Activated CD4-positive, alpha-beta T cell treated with anti-CD3 and anti-CD28 coated beads, Interleukin-2, amount 10 ng/mL, durations not matched to agents 24 days and 14 days (primary cell): ENCODE measurements around the gene MYOM1. TPM values are rescaled to one million over a fixed set of nuclear protein-coding genes. Genes with fewer than 3 reads are reported as not detected.

ENCODE experiments used
- DNase-seq: peaks from one replicate; pipeline ENCODE4 v3.0.0; 2022
- H3K27ac Mint-ChIP-seq: one replicate; pipeline ENCODE4 v1.8.0; 2022; ENCODE audit warnings: mild to moderate bottlenecking, mixed read lengths
- H3K27me3 Mint-ChIP-seq: one replicate; pipeline ENCODE4 v1.8.0; 2022; ENCODE audit warnings: mixed read lengths
- H3K36me3 Mint-ChIP-seq: one replicate; pipeline ENCODE4 v1.8.0; 2022; ENCODE audit warnings: low read depth, mild to moderate bottlenecking, mixed read lengths
- H3K4me1 Mint-ChIP-seq: one replicate; pipeline ENCODE4 v1.8.0; 2021; ENCODE audit warnings: mixed read lengths
- H3K4me3 Mint-ChIP-seq: one replicate; pipeline ENCODE4 v1.8.0; 2022; ENCODE audit warnings: mild to moderate bottlenecking, moderate library complexity, mixed read lengths
- H3K9me3 Mint-ChIP-seq: one replicate; pipeline ENCODE4 v1.8.0; 2021; ENCODE audit warnings: mixed read lengths
- intact Hi-C: fragments of 100-400 bp; cut with micrococcal nuclease; formaldehyde crosslinking; loops from one replicate; pipeline ENCODE4 v1.15.1; 2023
- total RNA-seq: library from RNA; stranded (reverse); gene quantifications from 2 replicates; pipeline ENCODE4 v1.2.3, GENCODE V29; 2022

MYOM1 gene
- total RNA-seq, 1 donor from 2014 or later = 0.75 TPM

DNA sequence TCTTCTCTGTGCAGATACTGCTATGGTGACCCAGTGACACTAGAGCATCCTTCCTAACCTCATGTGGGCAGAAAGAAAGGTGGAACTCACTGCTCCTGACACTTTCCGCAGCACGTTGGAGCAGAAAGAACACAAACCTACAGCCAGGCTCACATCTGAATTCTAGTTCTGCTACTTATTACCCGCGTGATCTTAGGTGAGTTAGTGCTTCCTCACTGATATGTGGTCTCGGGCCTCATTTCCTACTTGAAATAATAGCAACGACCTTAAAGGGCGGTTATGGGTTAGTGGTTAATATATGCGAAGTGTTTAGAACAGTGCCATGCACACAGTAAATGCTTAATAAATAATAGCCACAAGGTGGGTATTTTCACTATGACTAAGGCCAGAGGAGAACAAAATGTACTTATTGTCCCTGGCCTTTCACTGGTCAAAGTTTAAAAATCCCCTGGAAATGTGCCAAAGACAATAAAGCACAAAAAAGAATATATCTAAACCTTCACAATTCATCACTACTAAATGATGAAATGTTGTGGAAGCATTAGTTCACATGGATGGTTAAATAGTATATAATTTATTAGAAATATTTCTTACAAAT lies 66.6 kb downstream of the MYOM1 start:
- Mint-ChIP-seq H3K4me1 (peaks cover 6% of the 10 kb centered on the region), H3K27ac (no peak overlapping the region), H3K9me3 (no peaks in the 10 kb centered on the region), H3K27me3 (peaks cover 5% of the 10 kb centered on the region), H3K4me3 (no peak overlapping the region), H3K36me3 (no peaks in the 10 kb centered on the region)
- peak; percentile 52 for DNase-seq
- intact Hi-C loops = loop anchor here (10.0 kb wide), 1 partner anchor 338 kb away; no protein-coding TSS in a partner anchor

DNA sequence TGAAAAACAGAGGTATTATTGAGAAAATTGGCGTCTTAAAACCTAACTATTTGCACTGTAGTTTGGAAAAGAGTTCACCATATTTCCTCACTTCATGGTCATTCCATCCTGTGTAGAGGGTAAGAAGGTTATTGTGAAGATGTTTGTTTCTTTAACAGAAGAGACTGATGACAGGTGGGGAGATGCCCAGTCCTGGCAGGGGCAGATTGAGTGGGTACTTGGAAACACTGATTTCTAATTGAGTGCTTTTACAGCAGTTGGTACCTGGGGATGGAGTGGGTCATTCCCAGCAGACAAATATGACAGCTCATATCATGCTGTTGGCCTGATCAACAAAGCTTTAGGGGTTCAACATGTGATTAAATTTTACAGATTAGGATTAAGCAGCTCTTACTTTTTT lies 67.5 kb downstream of the MYOM1 start:
- no peaks in the 10 kb centered on the region for H3K36me3 Mint-ChIP-seq
- no peak overlapping the region for H3K27ac Mint-ChIP-seq
- H3K27me3 Mint-ChIP-seq = peaks cover 6% of the 10 kb centered on the region
- no peaks in the 10 kb centered on the region for H3K9me3 Mint-ChIP-seq
- intact Hi-C loops = loop anchor here (10.0 kb wide), 1 partner anchor 337 kb away; no protein-coding TSS in a partner anchor
- DNase-seq = peak; percentile 41
- peaks cover 6% of the 10 kb centered on the region for H3K4me1 Mint-ChIP-seq
- no peak overlapping the region for H3K4me3 Mint-ChIP-seq

GRCh38 chr18:3151399-3152264 lies 68.1 kb downstream of the MYOM1 start:
- intact Hi-C loops = loop anchor here (1.0 to 10.0 kb wide), 2 partner anchors 95 to 337 kb away; no protein-coding TSS in a partner anchor
- Mint-ChIP-seq H3K36me3 (no peaks in the 10 kb centered on the region), H3K9me3 (no peaks in the 10 kb centered on the region), H3K27me3 (peaks cover 6% of the 10 kb centered on the region), H3K27ac (no peak overlapping the region), H3K4me3 (no peak overlapping the region), H3K4me1 (peaks cover 6% of the 10 kb centered on the region)
- peak; percentile 64 for DNase-seq

DNA sequence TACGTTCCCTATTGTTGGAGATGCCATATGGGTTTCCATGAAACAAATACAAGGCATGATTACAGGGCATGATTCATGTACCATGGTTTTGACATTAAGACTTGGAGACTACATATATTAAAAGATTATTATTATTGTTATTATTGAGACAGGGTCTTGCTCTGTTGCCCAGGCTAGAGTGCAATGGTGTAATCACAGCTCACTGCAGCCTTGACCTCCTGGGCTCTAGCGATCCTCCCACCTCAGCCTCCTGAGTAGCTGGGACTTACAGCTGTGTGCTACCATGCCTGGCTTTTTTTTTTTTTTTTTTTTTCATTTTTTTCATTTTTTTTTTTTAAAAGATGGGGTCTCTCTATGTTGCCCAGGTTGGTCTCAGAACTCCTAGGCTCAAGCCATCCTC lies 69.1 kb downstream of the MYOM1 start:
- peaks cover 6% of the 10 kb centered on the region for H3K27me3 Mint-ChIP-seq
- intact Hi-C loops = loop anchor here (1.0 to 10.0 kb wide), 4 partner anchors 96 to 336 kb away; no protein-coding TSS in a partner anchor
- no peak overlapping the region for H3K4me3 Mint-ChIP-seq
- H3K4me1 Mint-ChIP-seq = peaks cover 6% of the 10 kb centered on the region
- H3K36me3 Mint-ChIP-seq = no peaks in the 10 kb centered on the region
- no peak overlapping the region for H3K27ac Mint-ChIP-seq
- no peak for DNase-seq
- no peaks in the 10 kb centered on the region for H3K9me3 Mint-ChIP-seq

DNA sequence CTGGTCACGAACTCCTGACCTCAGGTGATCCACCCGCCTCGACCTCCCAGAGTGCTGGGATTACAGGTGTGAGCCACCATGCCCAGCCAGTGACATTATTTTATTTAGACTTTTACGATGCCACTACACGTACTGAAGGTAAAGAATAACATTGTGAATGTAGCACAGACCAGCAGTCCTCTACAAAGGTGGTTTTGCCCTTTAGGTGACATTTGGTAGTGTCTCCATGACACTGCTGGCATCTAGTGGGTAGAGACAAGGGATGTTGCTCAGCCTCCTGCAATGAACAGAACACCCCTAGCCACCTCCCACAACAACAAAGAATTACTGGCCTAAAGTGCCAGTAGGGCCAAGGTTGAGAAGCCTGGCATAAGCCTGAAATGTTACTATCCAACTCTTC lies 69.5 kb downstream of the MYOM1 start:
- no peak overlapping the region for H3K4me3 Mint-ChIP-seq
- intact Hi-C loops = loop anchor here (1.0 to 10.0 kb wide), 3 partner anchors 156 to 335 kb away; no protein-coding TSS in a partner anchor

GRCh38 chr18:3148930-3149535 lies 70.7 kb downstream of the MYOM1 start:
- DNase-seq = peak; percentile 51
- intact Hi-C loops = no loop called here
- H3K27me3 Mint-ChIP-seq = peaks cover 9% of the 10 kb centered on the region
- H3K9me3 Mint-ChIP-seq = no peaks in the 10 kb centered on the region
- H3K4me1 Mint-ChIP-seq = peaks cover 6% of the 10 kb centered on the region
- H3K4me3 Mint-ChIP-seq = no peak overlapping the region
- no peak overlapping the region for H3K27ac Mint-ChIP-seq
- H3K36me3 Mint-ChIP-seq = no peaks in the 10 kb centered on the region

More for the DNA sequence above, 69.5 kb downstream of the MYOM1 start:
- H3K9me3 Mint-ChIP-seq = no peaks in the 10 kb centered on the region
- H3K27me3 Mint-ChIP-seq = peaks cover 9% of the 10 kb centered on the region
- no peak overlapping the region for H3K27ac Mint-ChIP-seq
- H3K4me1 Mint-ChIP-seq = peaks cover 6% of the 10 kb centered on the region
- H3K36me3 Mint-ChIP-seq = no peaks in the 10 kb centered on the region
- peak; percentile 56 for DNase-seq

GRCh38 chr18:3147935-3148554 lies 71.7 kb downstream of the MYOM1 start:
- intact Hi-C loops = no loop called here
- Mint-ChIP-seq H3K36me3 (no peaks in the 10 kb centered on the region), H3K9me3 (peaks cover 2% of the 10 kb centered on the region), H3K4me1 (peaks cover 6% of the 10 kb centered on the region), H3K27ac (no peak overlapping the region), H3K27me3 (peaks cover 9% of the 10 kb centered on the region), H3K4me3 (no peak overlapping the region)
- DNase-seq = peak; percentile 47

GRCh38 chr18:3140986-3141639 lies 78.7 kb downstream of the MYOM1 start:
- Mint-ChIP-seq H3K27me3 (peaks cover 9% of the 10 kb centered on the region), H3K4me1 (peaks cover 2% of the 10 kb centered on the region), H3K36me3 (peaks cover 5% of the 10 kb centered on the region), H3K9me3 (peaks cover 9% of the 10 kb centered on the region), H3K4me3 (no peak overlapping the region), H3K27ac (no peak overlapping the region)
- intact Hi-C loops = no loop called here
- peak; percentile 38 for DNase-seq

DNA sequence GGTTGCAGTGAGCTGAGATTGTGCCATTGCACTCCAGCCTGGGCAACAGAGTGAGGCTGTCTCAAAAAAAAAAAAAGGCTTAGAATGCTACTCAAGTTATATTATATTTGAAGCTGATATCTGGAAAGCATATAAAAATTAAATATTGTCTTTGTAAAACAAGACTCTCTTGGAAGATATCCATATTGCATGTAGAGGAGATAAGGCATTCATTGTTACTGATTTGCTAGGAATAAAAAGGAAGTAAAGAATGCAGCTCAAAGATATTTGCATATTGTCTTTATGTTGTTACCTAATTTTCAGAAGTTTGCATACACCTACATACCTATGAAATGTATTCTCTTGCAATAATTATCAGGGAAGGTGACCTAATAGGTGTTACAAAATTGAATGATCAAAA lies 79.4 kb downstream of the MYOM1 start:
- Mint-ChIP-seq H3K36me3 (peaks cover 5% of the 10 kb centered on the region), H3K4me1 (peaks cover 2% of the 10 kb centered on the region), H3K4me3 (no peak overlapping the region), H3K9me3 (peaks cover 9% of the 10 kb centered on the region), H3K27ac (no peak overlapping the region), H3K27me3 (peaks cover 6% of the 10 kb centered on the region)
- intact Hi-C loops = no loop called here
- no peak for DNase-seq

DNA sequence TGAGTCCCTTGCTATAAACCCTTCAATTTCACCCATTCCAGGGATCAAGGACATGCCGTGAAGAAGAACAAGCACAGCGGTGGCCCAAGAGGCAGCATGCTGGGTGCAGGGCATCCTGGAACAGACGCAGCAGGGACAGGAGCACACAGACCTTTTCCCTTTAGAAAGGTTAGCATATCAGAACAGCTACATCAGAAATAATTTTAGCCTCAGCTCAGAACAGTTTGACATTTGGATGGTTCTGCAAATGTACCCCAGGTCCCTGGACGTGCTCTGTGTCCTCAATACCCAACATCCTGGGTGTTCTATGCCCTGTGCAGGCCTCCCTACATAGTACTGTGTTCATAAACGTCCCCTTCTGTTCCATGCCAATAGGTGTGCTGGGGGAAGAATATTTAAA lies 80.4 kb downstream of the MYOM1 start:
- Mint-ChIP-seq H3K27me3 (peaks cover 6% of the 10 kb centered on the region), H3K36me3 (peaks cover 5% of the 10 kb centered on the region), H3K27ac (no peak overlapping the region), H3K4me1 (peaks cover 2% of the 10 kb centered on the region), H3K9me3 (peaks cover 9% of the 10 kb centered on the region), H3K4me3 (no peak overlapping the region)
- DNase-seq = peak; percentile 28
- intact Hi-C loops = no loop called here

DNA sequence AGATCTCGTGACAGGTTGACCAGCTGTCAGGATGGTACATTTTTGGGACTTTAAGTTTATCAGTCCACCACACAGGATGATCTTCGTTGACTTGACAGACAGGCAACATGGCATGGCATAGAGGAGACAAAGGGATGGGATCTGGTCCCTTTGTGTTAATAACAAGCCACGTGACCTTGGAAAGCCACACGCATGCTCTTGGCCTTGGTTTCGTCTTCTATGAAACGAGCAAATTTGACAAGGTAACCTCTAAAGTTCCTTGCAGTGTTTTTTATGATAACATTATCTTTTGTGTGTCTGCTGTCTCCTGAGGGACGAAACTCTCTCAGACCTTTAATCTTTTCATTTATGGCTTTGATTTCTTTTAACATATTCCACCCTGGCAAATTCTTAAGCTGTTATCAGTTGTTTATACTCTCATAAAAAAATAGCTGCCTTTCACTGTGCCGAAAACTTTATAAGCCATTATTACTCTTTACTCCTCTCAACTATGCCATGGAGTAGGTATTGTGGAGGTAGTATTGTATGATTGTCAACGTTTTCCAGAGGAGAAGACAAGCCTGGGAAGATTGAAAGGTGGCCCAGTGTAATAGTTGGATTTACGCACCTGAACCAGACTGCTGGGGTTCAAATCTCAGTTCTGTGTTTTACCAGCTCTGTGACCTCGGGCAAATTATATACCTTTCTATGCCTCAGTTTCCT lies 81.3 kb downstream of the MYOM1 start:
- Mint-ChIP-seq H3K4me3 (no peak overlapping the region), H3K9me3 (peaks cover 9% of the 10 kb centered on the region), H3K27me3 (peaks cover 6% of the 10 kb centered on the region), H3K36me3 (peaks cover 5% of the 10 kb centered on the region), H3K4me1 (peaks cover 2% of the 10 kb centered on the region), H3K27ac (no peak overlapping the region)
- DNase-seq = peak; percentile 10
- intact Hi-C loops = no loop called here

DNA sequence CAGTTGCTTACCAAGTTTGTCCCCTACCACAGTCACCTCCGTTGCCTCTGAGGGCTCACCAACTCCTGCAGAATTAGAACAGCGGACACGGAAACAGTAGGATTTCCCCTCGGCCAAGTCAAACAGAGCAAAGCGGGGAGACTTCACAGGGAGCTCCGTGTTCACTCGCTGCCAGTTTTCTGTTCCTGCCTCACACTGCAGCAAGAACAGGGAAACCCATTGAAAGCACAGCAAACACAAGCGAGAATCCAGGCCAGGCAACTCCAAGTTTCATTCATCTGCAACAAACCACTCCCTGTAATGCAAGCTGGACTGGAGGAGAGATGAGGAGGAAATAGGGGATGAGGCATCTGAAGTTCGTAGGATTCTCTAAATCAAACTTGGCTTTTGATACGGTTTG lies 84.2 kb downstream of the MYOM1 start:
- H3K9me3 Mint-ChIP-seq = no peaks in the 10 kb centered on the region
- DNase-seq = peak; percentile 47
- peaks cover 2% of the 10 kb centered on the region for H3K4me1 Mint-ChIP-seq
- H3K36me3 Mint-ChIP-seq = no peaks in the 10 kb centered on the region
- intact Hi-C loops = no loop called here
- peaks cover 1% of the 10 kb centered on the region for H3K27me3 Mint-ChIP-seq
- H3K27ac Mint-ChIP-seq = no peak overlapping the region
- no peak overlapping the region for H3K4me3 Mint-ChIP-seq

DNA sequence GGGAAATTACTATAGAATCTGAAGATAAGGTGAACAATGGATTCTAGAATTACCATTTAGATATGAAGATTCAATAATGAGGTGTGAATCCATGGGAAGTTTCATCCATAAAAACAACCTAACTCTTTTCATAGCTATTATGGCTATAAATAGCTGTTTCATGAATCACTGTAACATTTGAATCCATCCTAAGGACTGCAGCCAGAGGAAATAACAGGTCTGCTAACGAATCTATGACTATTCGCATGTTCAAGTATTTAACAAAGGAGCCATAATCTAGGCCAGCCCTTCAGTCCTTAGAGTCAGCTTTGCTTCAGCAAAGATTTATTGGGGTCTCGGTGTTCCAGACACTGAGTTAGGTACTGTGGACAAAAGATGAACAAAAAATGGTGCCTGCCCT lies 87.1 kb downstream of the MYOM1 start:
- Mint-ChIP-seq H3K27ac (no peak overlapping the region), H3K9me3 (no peaks in the 10 kb centered on the region), H3K36me3 (no peaks in the 10 kb centered on the region), H3K4me1 (peaks cover 9% of the 10 kb centered on the region), H3K4me3 (no peak overlapping the region), H3K27me3 (no peaks in the 10 kb centered on the region)
- DNase-seq = no peak
- intact Hi-C loops = no loop called here
